HepG2 (cell line): Measurements from ENCODE around the gene NDUFS5. TPM values are rescaled to one million over a fixed set of nuclear protein-coding genes. Genes with fewer than 3 reads are reported as not detected.

Experiments used
- FOSL1 ChIP-seq: sonication (generic); formaldehyde crosslinking; IDR thresholded peaks from 2 replicates; pipeline ENCODE4 v1.9.0; 2021; ENCODE audit warnings: missing genetic modification reagents, borderline replicate concordance
- HOXA3 ChIP-seq: sonication (generic); formaldehyde crosslinking; IDR thresholded peaks from 2 replicates; pipeline ENCODE4 v1.5.0; 2020; ENCODE audit warnings: missing genetic modification reagents
- KMT2B ChIP-seq: IDR thresholded peaks from 2 replicates; pipeline ENCODE4 v1.6.1; 2016; ENCODE audit warnings: missing genetic modification reagents, missing compliant biosample characterization
- NAIF1 ChIP-seq: sonication (generic); formaldehyde crosslinking; IDR thresholded peaks from 2 replicates; pipeline ENCODE4 v1.5.0; 2020; ENCODE audit warnings: mild to moderate bottlenecking, missing genetic modification reagents, borderline replicate concordance
- NCOA1 ChIP-seq: sonication (generic); formaldehyde crosslinking; IDR thresholded peaks from 2 replicates; pipeline ENCODE4 v1.9.0; 2021; ENCODE audit warnings: missing genetic modification reagents
- PHF20 ChIP-seq: sonication (generic); formaldehyde crosslinking; IDR thresholded peaks from 2 replicates; pipeline ENCODE4 v1.5.0; 2020; ENCODE audit warnings: mild to moderate bottlenecking, missing genetic modification reagents
- PPARG ChIP-seq: conservative IDR thresholded peaks from 2 replicates; pipeline ENCODE4 v1.6.1; 2016; ENCODE audit warnings: missing biosample characterization, missing genetic modification reagents
- RELA ChIP-seq: sonication (generic); formaldehyde crosslinking; IDR thresholded peaks from 2 replicates; pipeline ENCODE4 v1.4.0; 2020; ENCODE audit warnings: missing genetic modification reagents
- SALL1 ChIP-seq: sonication (generic); formaldehyde crosslinking; IDR thresholded peaks from 2 replicates; pipeline ENCODE4 v1.8.0; 2022; ENCODE audit warnings: mild to moderate bottlenecking, missing genetic modification reagents
- SRF ChIP-seq: IDR thresholded peaks from 2 replicates; pipeline ENCODE4 v1.6.1; 2011; ENCODE audit warnings: mild to moderate bottlenecking, low read depth, low read length, moderate library complexity
- TOPORS ChIP-seq: sonication (generic); formaldehyde crosslinking; IDR thresholded peaks from 2 replicates; pipeline ENCODE4 v1.8.0; 2023; ENCODE audit warnings: mild to moderate bottlenecking, missing genetic modification reagents
- ZNF546 ChIP-seq: sonication (generic); formaldehyde crosslinking; conservative IDR thresholded peaks from 2 replicates; pipeline ENCODE4 v1.8.1; 2023; ENCODE audit warnings: mild to moderate bottlenecking, missing genetic modification reagents
- ZNF567 ChIP-seq: sonication (generic); formaldehyde crosslinking; IDR thresholded peaks from 2 replicates; pipeline ENCODE4 v1.8.1; 2023; ENCODE audit warnings: mild to moderate bottlenecking, missing genetic modification reagents, borderline replicate concordance
- ZNF652 ChIP-seq: IDR thresholded peaks from 2 replicates; pipeline ENCODE4 v1.6.1; 2016; ENCODE audit warnings: low read depth, borderline replicate concordance
- ZNF788 ChIP-seq: sonication (generic); formaldehyde crosslinking; IDR thresholded peaks from 2 replicates; pipeline ENCODE4 v1.5.0; 2020; ENCODE audit warnings: mild to moderate bottlenecking, missing genetic modification reagents, borderline replicate concordance
- polyA plus RNA-seq, 8 experiments: library from polyadenylated mRNA; depleted of rRNA in 3 of 8; stranded (reverse) in 7 of 8; unstranded in 1 of 8; fragments of >200 nt; fragmentation: Illumina TruSeq in 4 of 8; extraction: Trizol in 4 of 8; gene quantifications; 2 replicates each; pipeline versions ENCODE4 v1.2.1 to v1.2.3, GENCODE V29; 2011 to 2016; ENCODE audit warnings: low read depth in 4 of 8, missing spikeins in 1 of 8, mixed read lengths in 1 of 8; ENCODE audit not compliant: insufficient read depth in 1 of 8
- total RNA-seq, 5 experiments: library from RNA; depleted of rRNA; stranded (reverse); fragments of >200 nt; fragmentation: Illumina TruSeq; extraction: Trizol; gene quantifications; 2 replicates each; pipeline ENCODE4 v1.2.3, GENCODE V29; 2016; ENCODE audit warnings: low read depth in 1 of 5
- TF ChIP-seq, protein P1 (sequence below): sonication (generic); formaldehyde crosslinking; IDR thresholded peaks from 2 replicates; pipeline ENCODE4 v1.8.0; 2022; ENCODE audit warnings: mild to moderate bottlenecking, missing genetic modification reagents; ENCODE audit not compliant: insufficient replicate concordance
- TF ChIP-seq, protein P2 (sequence below): sonication (generic); formaldehyde crosslinking; IDR thresholded peaks from 2 replicates; pipeline ENCODE4 v1.4.0; 2020; ENCODE audit warnings: mild to moderate bottlenecking, missing genetic modification reagents
- TF ChIP-seq, protein P3 (sequence below): IDR thresholded peaks from 2 replicates; pipeline ENCODE4 v1.6.1; 2012; ENCODE audit warnings: inconsistent platforms
- TF ChIP-seq, protein P4 (sequence below): sonication (generic); formaldehyde crosslinking; conservative IDR thresholded peaks from 2 replicates; pipeline ENCODE4 v1.4.0; 2020; ENCODE audit warnings: missing genetic modification reagents
- TF ChIP-seq, protein P5 (sequence below): sonication (generic); formaldehyde crosslinking; IDR thresholded peaks from 2 replicates; pipeline ENCODE4 v1.4.0; 2020; ENCODE audit warnings: missing genetic modification reagents
- TF ChIP-seq, protein P6 (sequence below), 2 experiments: sonication (generic) in 1 of 2; formaldehyde crosslinking in 1 of 2; IDR thresholded peaks; 2 replicates each; pipeline versions ENCODE4 v1.4.0 to v1.6.1; 2016 to 2020; ENCODE audit warnings: borderline replicate concordance in 1 of 2, low read depth in 1 of 2, mild to moderate bottlenecking in 1 of 2, missing genetic modification reagents in 1 of 2

NDUFS5 gene
- total and polyA plus RNA-seq, 2 of the 13 experiments (the other 11 are each of a cell fraction or from before 2014, with no cell fraction given), result 263 to 466 TPM

DNA sequence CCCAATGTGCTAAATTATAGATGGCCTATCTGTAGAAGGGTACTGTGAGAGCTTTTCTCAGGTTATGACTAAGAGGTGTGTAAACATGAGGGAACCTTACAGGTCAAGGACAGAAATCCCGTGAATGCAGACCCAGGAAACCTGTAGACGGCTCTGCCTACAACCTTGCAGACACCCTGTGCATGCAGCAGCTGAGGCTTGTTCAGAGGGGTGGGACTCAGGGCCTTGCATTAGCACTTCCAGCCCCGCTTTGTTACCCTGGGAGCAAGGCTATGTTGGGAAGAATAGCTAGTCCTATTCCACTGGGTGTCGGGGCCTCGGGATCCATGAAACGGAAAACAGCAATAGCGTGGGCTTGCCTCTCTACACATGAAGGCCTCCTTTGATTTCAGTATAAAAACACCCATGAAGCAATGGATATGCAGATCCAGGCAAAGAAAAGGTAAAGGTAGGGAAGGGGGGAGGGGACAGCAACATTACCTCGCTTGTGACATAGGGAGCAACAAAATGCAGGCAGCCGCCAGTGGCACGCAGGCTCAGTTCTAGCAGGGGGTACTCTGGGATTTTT lies 9.5 kb upstream of the NDUFS5 start (continued):
- TF ChIP-seq, protein P1, sequence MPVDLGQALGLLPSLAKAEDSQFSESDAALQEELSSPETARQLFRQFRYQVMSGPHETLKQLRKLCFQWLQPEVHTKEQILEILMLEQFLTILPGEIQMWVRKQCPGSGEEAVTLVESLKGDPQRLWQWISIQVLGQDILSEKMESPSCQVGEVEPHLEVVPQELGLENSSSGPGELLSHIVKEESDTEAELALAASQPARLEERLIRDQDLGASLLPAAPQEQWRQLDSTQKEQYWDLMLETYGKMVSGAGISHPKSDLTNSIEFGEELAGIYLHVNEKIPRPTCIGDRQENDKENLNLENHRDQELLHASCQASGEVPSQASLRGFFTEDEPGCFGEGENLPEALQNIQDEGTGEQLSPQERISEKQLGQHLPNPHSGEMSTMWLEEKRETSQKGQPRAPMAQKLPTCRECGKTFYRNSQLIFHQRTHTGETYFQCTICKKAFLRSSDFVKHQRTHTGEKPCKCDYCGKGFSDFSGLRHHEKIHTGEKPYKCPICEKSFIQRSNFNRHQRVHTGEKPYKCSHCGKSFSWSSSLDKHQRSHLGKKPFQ, result no peak
- TF ChIP-seq, protein P2, sequence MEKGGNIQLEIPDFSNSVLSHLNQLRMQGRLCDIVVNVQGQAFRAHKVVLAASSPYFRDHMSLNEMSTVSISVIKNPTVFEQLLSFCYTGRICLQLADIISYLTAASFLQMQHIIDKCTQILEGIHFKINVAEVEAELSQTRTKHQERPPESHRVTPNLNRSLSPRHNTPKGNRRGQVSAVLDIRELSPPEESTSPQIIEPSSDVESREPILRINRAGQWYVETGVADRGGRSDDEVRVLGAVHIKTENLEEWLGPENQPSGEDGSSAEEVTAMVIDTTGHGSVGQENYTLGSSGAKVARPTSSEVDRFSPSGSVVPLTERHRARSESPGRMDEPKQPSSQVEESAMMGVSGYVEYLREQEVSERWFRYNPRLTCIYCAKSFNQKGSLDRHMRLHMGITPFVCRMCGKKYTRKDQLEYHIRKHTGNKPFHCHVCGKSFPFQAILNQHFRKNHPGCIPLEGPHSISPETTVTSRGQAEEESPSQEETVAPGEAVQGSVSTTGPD (CRISPR knock-in tag), result no peak
- TF ChIP-seq, protein P3, sequence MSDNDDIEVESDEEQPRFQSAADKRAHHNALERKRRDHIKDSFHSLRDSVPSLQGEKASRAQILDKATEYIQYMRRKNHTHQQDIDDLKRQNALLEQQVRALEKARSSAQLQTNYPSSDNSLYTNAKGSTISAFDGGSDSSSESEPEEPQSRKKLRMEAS, result no peak
- no peak for TF ChIP-seq SRF
- TF ChIP-seq SALL1 (CRISPR knock-in tag), result peak; percentile 48
- no peak for TF ChIP-seq HOXA3 (CRISPR knock-in tag)
- TF ChIP-seq, protein P4, sequence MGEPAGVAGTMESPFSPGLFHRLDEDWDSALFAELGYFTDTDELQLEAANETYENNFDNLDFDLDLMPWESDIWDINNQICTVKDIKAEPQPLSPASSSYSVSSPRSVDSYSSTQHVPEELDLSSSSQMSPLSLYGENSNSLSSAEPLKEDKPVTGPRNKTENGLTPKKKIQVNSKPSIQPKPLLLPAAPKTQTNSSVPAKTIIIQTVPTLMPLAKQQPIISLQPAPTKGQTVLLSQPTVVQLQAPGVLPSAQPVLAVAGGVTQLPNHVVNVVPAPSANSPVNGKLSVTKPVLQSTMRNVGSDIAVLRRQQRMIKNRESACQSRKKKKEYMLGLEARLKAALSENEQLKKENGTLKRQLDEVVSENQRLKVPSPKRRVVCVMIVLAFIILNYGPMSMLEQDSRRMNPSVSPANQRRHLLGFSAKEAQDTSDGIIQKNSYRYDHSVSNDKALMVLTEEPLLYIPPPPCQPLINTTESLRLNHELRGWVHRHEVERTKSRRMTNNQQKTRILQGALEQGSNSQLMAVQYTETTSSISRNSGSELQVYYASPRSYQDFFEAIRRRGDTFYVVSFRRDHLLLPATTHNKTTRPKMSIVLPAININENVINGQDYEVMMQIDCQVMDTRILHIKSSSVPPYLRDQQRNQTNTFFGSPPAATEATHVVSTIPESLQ (CRISPR knock-in tag), result no peak
- no peak for TF ChIP-seq NAIF1 (CRISPR knock-in tag)
- TF ChIP-seq ZNF788 (CRISPR knock-in tag), result no peak
- TF ChIP-seq, protein P5, sequence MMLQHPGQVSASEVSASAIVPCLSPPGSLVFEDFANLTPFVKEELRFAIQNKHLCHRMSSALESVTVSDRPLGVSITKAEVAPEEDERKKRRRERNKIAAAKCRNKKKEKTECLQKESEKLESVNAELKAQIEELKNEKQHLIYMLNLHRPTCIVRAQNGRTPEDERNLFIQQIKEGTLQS (CRISPR knock-in tag), result peak; percentile 87
- TF ChIP-seq ZNF652, result no peak
- no peak for TF ChIP-seq KMT2B (CRISPR knock-in tag)
- peak; percentile 88 for TF ChIP-seq FOSL1 (CRISPR knock-in tag)
- TF ChIP-seq RELA (CRISPR knock-in tag), result no peak
- no peak for TF ChIP-seq NCOA1
- no peak for TF ChIP-seq TOPORS (CRISPR knock-in tag)
- 0 out of 2 replicates have a peak, but pooled peaks have one; percentile 28 for TF ChIP-seq PPARG (CRISPR knock-in tag)
- no peak for TF ChIP-seq ZNF567 (CRISPR knock-in tag)
- no peak for TF ChIP-seq PHF20 (CRISPR knock-in tag)
- TF ChIP-seq ZNF546 (CRISPR knock-in tag), result no peak
- TF ChIP-seq, protein P6, sequence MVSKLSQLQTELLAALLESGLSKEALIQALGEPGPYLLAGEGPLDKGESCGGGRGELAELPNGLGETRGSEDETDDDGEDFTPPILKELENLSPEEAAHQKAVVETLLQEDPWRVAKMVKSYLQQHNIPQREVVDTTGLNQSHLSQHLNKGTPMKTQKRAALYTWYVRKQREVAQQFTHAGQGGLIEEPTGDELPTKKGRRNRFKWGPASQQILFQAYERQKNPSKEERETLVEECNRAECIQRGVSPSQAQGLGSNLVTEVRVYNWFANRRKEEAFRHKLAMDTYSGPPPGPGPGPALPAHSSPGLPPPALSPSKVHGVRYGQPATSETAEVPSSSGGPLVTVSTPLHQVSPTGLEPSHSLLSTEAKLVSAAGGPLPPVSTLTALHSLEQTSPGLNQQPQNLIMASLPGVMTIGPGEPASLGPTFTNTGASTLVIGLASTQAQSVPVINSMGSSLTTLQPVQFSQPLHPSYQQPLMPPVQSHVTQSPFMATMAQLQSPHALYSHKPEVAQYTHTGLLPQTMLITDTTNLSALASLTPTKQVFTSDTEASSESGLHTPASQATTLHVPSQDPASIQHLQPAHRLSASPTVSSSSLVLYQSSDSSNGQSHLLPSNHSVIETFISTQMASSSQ (IDR thresholded peaks at IDR 0.05; ENCODE audit: low read depth), result no peak
- TF ChIP-seq, protein P6 (CRISPR knock-in tag; IDR thresholded peaks at IDR 0.05; ENCODE audit: borderline replicate concordance), result no peak
